Neuronal stem cell (in vitro differentiated cells): ENCODE data around the gene JAK1.

Source experiments
- DNase-seq: peaks from one replicate; pipeline ENCODE4 v3.0.0-alpha.2; 2013; ENCODE audit warnings: low spot score
- H2AFZ ChIP-seq: one replicate; pipeline ENCODE4 v1.6.1; 2013; ENCODE audit warnings: mild to moderate bottlenecking, low read length, inconsistent platforms
- H2AK5ac ChIP-seq: 2 replicates; pipeline ENCODE4 v1.6.1; 2013; ENCODE audit warnings: low read depth, mild to moderate bottlenecking, inconsistent platforms, low read length, moderate library complexity, mixed read lengths
- H2BK120ac ChIP-seq: 2 replicates; pipeline ENCODE4 v1.6.1; 2013; ENCODE audit warnings: low read depth, mild to moderate bottlenecking, inconsistent platforms, low read length, moderate library complexity, mixed read lengths
- H2BK12ac ChIP-seq: one replicate; pipeline ENCODE4 v1.6.1; 2013; ENCODE audit warnings: low read length, inconsistent platforms
- H2BK15ac ChIP-seq: 2 replicates; pipeline ENCODE4 v1.6.1; 2013; ENCODE audit warnings: mild to moderate bottlenecking, low read length, inconsistent platforms, mixed read lengths
- H2BK5ac ChIP-seq: one replicate; pipeline ENCODE4 v1.6.1; 2013; ENCODE audit warnings: inconsistent platforms, mild to moderate bottlenecking, low read length, moderate library complexity
- H3K14ac ChIP-seq: one replicate; pipeline ENCODE4 v1.6.1; 2013; ENCODE audit warnings: low read length, inconsistent platforms
- H3K18ac ChIP-seq: 2 replicates; pipeline ENCODE4 v1.6.1; 2013; ENCODE audit warnings: low read length, inconsistent platforms
- H3K23ac ChIP-seq: 2 replicates; pipeline ENCODE4 v1.6.1; 2013; ENCODE audit warnings: low read depth, mild to moderate bottlenecking, mixed read lengths, low read length, inconsistent platforms; ENCODE audit not compliant: poor library complexity
- H3K27ac ChIP-seq: replicated peaks from 3 replicates; pipeline ENCODE4 v1.5.1; 2013; ENCODE audit warnings: low read length, inconsistent platforms
- H3K27me3 ChIP-seq, 3 experiments: 2 replicates each; pipeline ENCODE4 v1.6.1; 2013; ENCODE audit warnings: low read length in 3 of 3, mild to moderate bottlenecking in 2 of 3, inconsistent platforms in 1 of 3, low read depth in 1 of 3, mixed read lengths in 1 of 3, moderate library complexity in 1 of 3; ENCODE audit not compliant: control insufficient read depth in 3 of 3, insufficient read depth in 3 of 3
- H3K36me3 ChIP-seq, 2 donors: replicated peaks in 1 of 2; 2 replicates each; pipeline ENCODE4 v1.6.1; 2013; ENCODE audit warnings: low read length in 2 of 2; ENCODE audit not compliant: control insufficient read depth in 2 of 2, insufficient read depth in 2 of 2
- H3K4ac ChIP-seq: 2 replicates; pipeline ENCODE4 v1.6.1; 2013; ENCODE audit warnings: inconsistent platforms, mild to moderate bottlenecking, low read length, moderate library complexity
- H3K4me1 ChIP-seq, 2 donors: 1 replicate in 1 of 2; 2 replicates in 1 of 2; pipeline ENCODE4 v1.6.1; 2013; ENCODE audit warnings: low read length in 2 of 2, low read depth in 1 of 2; ENCODE audit not compliant: control insufficient read depth in 2 of 2, insufficient read depth in 1 of 2
- H3K4me2 ChIP-seq: one replicate; pipeline ENCODE4 v1.6.1; 2013; ENCODE audit warnings: mild to moderate bottlenecking, low read length, inconsistent platforms; ENCODE audit not compliant: insufficient read depth, poor library complexity, severe bottlenecking
- H3K4me3 ChIP-seq, 2 donors: 2 replicates each; pipeline ENCODE4 v1.5.1; 2013; ENCODE audit warnings: low read length in 2 of 2, mild to moderate bottlenecking in 2 of 2, inconsistent platforms in 1 of 2, moderate library complexity in 1 of 2
- H3K79me1 ChIP-seq: one replicate; pipeline ENCODE4 v1.6.1; 2013; ENCODE audit warnings: low read depth, mild to moderate bottlenecking, inconsistent platforms, low read length, moderate library complexity
- H3K9ac ChIP-seq: one replicate; pipeline ENCODE4 v1.6.1; 2013; ENCODE audit warnings: mild to moderate bottlenecking, low read depth, low read length, inconsistent platforms; ENCODE audit not compliant: poor library complexity
- H3K9me3 ChIP-seq, 2 donors: replicated peaks in 1 of 2; 2 replicates each; pipeline versions ENCODE3 to v1.6.1; 2013; ENCODE audit warnings: low read length in 2 of 2, mild to moderate bottlenecking in 2 of 2, inconsistent platforms in 1 of 2, low read depth in 1 of 2, mixed read lengths in 1 of 2, moderate library complexity in 1 of 2; ENCODE audit not compliant: control insufficient read depth in 2 of 2, insufficient read depth in 1 of 2
- H4K8ac ChIP-seq: one replicate; pipeline ENCODE4 v1.6.1; 2013; ENCODE audit warnings: low read depth, mild to moderate bottlenecking, inconsistent platforms, low read length, moderate library complexity
- H4K91ac ChIP-seq: one replicate; pipeline ENCODE4 v1.6.1; 2013; ENCODE audit warnings: low read length, low read depth, mild to moderate bottlenecking, inconsistent platforms; ENCODE audit not compliant: poor library complexity
- WGBS, 2 donors: extraction: QIAGEN DNeasy Blood & Tissue Kit; methylation state at CpG; one replicate each; pipeline ENCODE4 v1.1.7; 2013; ENCODE audit warnings: missing lambda C conversion rate in 2 of 2, mixed read lengths in 1 of 2; ENCODE audit not compliant: insufficient read length in 2 of 2, insufficient replicate concordance in 1 of 2; ENCODE audit errors: extremely low coverage in 2 of 2; 5-methylcytosine and 5-hydroxymethylcytosine counted together

JAK1 gene

DNA sequence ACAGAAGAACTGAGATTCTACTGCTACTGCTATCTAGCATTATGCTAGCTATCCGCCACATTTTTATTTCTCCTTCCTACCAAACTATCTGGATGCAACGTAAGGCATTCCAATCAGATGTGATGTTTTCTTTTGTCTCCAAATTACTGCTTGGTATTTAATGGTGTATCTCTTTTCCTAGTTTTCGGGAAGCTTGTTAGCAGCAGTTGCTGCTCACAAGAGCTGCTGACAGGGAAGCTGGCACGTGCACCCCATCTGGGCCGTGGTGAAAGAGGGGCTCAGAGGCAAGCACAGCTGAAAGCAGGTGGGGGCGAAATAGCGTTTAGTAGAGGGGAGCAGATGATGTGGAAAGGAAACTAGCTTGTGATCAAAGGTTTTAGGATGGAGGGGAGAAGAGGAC lies 57.3 kb downstream of the JAK1 start:
- Histone ChIP-seq H2BK5ac (no peak overlapping the region), H3K18ac (no peak overlapping the region), H2BK120ac (no peak overlapping the region), H3K14ac (no peak overlapping the region), H3K27me3 (no peaks in the 10 kb centered on the region), H2BK15ac (no peak overlapping the region), H2BK12ac (no peak overlapping the region), H3K4me2 (no peak overlapping the region), H3K9ac (no peak overlapping the region), H3K27ac (no peak overlapping the region), H4K91ac (no peak overlapping the region), H3K4ac (no peak overlapping the region), H4K8ac (peak overlapping the region; percentile 70), H3K4me1 (no peaks in the 10 kb centered on the region), H2AFZ (no peak overlapping the region), H3K36me3 (no peaks in the 10 kb centered on the region), H3K9me3 (no peaks in the 10 kb centered on the region), H3K4me3 (no peak overlapping the region), H3K79me1 (no peaks in the 10 kb centered on the region), H3K23ac (no peak overlapping the region), H2AK5ac (no peak overlapping the region)
- no peak for DNase-seq
- no CpG with 5 or more reads among the region's 7 CpGs for WGBS, 2 donors

DNA sequence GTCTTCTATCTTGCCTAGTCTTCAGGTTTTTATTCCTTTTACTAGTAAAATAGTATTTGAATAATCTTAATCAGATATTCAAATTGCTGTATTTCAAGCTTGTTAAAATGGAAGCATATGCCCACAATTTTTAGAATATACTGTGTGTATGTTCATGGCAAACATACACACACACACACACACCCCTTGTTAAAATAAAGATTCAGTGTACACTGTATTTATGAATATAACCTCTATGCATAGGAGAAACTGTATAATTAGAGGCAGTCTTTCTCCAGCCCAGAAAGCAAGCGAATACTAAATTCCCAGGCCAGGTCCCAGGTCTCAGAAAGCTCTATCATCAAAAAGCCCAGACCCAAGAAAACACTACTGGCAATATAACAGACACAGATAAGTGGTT lies 57.8 kb downstream of the JAK1 start:
- Histone ChIP-seq H3K4ac (no peak overlapping the region), H2BK5ac (no peak overlapping the region), H2AK5ac (no peak overlapping the region), H3K4me3 (no peak overlapping the region), H2BK15ac (no peak overlapping the region), H3K27ac (no peak overlapping the region), H3K23ac (no peak overlapping the region), H3K9me3 (no peaks in the 10 kb centered on the region), H4K91ac (no peak overlapping the region), H4K8ac (no peak overlapping the region), H3K4me2 (no peak overlapping the region), H3K79me1 (no peaks in the 10 kb centered on the region), H2AFZ (no peak overlapping the region), H2BK120ac (no peak overlapping the region), H3K14ac (no peak overlapping the region), H3K9ac (no peak overlapping the region), H3K4me1 (no peaks in the 10 kb centered on the region), H3K36me3 (no peaks in the 10 kb centered on the region), H3K27me3 (no peaks in the 10 kb centered on the region), H3K18ac (no peak overlapping the region), H2BK12ac (no peak overlapping the region)
- no peak for DNase-seq
- no CpG with 5 or more reads among the region's 1 CpG for WGBS, 2 donors

- no peak overlapping the region for H3K14ac ChIP-seq
- no peak overlapping the region for H2BK120ac ChIP-seq
- DNase-seq: no peak
- H2BK5ac ChIP-seq: no peak overlapping the region
- no peak overlapping the region for H4K8ac ChIP-seq
- WGBS, 2 donors: 100% methylated on average over 2 of the region's 3 CpGs
- H3K9me3 ChIP-seq: no peaks in the 10 kb centered on the region
- no peak overlapping the region for H2AFZ ChIP-seq
- H3K23ac ChIP-seq: no peak overlapping the region
- no peaks in the 10 kb centered on the region for H3K27me3 ChIP-seq
- no peaks in the 10 kb centered on the region for H3K4me1 ChIP-seq
- H3K27ac ChIP-seq: no peak overlapping the region
- no peak overlapping the region for H4K91ac ChIP-seq
- H3K4me3 ChIP-seq: no peak overlapping the region
- H3K4me2 ChIP-seq: no peak overlapping the region
- H3K9ac ChIP-seq: no peak overlapping the region
- H2AK5ac ChIP-seq: no peak overlapping the region
- H3K36me3 ChIP-seq: no peaks in the 10 kb centered on the region
- H3K4ac ChIP-seq: no peak overlapping the region
- H3K79me1 ChIP-seq: no peaks in the 10 kb centered on the region
- no peak overlapping the region for H2BK15ac ChIP-seq
- no peak overlapping the region for H3K18ac ChIP-seq
- H2BK12ac ChIP-seq: no peak overlapping the region
Observed at GRCh38 chr1:64906447-64906846, 59.9 kb downstream of the JAK1 start.

DNA sequence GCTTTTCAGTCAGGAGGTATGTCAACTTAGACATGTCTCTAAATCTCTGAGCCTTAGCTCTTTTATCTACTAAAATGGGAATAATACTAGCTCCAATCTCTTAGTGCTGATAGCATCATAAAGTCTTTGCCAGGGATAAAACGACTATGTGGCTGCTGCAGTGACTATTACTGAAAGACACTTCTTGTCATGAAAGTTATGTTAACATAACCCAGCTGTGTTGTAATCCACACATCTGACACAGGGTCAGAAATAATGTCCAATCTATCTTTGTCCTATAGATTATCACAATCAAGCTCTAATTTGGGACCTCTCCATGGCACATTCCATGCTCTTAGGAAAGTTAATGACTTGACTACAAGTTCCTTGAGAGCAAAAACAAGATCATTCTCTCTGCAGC lies 62.8 kb downstream of the JAK1 start:
- Histone ChIP-seq H3K4me2 (no peak overlapping the region), H2AFZ (no peak overlapping the region), H2AK5ac (no peak overlapping the region), H3K27me3 (no peaks in the 10 kb centered on the region), H2BK5ac (no peak overlapping the region), H3K79me1 (no peaks in the 10 kb centered on the region), H2BK15ac (no peak overlapping the region), H3K14ac (no peak overlapping the region), H2BK12ac (no peak overlapping the region), H3K4me3 (no peak overlapping the region), H3K18ac (no peak overlapping the region), H3K27ac (no peak overlapping the region), H2BK120ac (no peak overlapping the region), H3K9me3 (no peaks in the 10 kb centered on the region), H4K8ac (no peak overlapping the region), H3K4me1 (no peaks in the 10 kb centered on the region), H3K36me3 (no peaks in the 10 kb centered on the region), H3K4ac (no peak overlapping the region), H3K23ac (no peak overlapping the region), H3K9ac (no peak overlapping the region), H4K91ac (no peak overlapping the region)
- DNase-seq: no peak
- WGBS, 2 donors: no CpG with 5 or more reads among the region's 1 CpG
